Nucleus accumbens (tissue), 56 donors: ENCODE results near the gene RPS14.

Experiments used
- DNase-seq, 56 donors: peaks; one replicate each; lab custom pipeline; 2025; lab: John Stamatoyannopoulos, UW

Gene RPS14

DNA sequence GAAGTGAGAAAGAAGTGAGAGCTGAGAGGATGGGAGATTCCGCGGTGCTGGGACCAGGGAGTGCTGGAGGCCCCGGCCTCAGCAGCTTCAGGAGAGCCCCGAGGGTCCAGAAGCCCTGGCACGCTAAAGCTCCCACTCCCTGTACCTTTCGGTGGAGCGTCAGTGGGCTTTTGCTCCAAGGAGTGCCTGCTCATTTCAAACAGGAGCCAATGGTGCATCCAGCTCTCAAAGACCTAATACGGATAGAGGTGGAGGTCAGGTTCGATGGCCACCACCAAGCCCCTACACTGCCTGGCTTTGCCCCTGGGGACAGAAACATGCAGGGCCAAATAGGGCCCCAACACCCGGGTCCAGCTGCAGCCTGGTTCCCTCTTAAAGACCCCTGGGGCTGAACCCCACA is 45.0 kb downstream of the RPS14 start:
- no peak for DNase-seq

DNA sequence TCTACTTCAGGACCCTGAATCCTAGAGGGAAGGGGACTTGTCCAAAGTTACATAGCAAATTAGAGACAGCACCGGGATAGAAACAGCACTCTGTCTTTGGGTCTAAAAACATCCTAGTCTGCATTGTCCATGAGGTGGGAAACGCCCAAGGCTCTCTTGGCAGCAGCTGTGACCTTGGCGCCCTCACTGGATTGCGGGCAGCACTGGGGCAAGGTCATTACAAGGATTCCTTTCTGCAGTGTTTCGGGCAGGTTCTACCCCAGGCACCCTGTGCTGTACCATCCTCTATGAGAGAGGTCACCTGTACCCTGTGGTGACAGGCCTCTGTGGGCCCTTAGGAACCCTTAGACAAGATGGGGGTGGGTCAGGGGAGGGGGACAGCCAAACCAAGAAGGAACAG is 45.4 kb downstream of the RPS14 start:
- no peak for DNase-seq

GRCh38 chr5:150402901-150403342 is 46.6 kb downstream of the RPS14 start:
- no peak for DNase-seq

- no peak for DNase-seq
Measured at GRCh38 chr5:150402229-150402773, 47.2 kb downstream of the RPS14 start.

DNA sequence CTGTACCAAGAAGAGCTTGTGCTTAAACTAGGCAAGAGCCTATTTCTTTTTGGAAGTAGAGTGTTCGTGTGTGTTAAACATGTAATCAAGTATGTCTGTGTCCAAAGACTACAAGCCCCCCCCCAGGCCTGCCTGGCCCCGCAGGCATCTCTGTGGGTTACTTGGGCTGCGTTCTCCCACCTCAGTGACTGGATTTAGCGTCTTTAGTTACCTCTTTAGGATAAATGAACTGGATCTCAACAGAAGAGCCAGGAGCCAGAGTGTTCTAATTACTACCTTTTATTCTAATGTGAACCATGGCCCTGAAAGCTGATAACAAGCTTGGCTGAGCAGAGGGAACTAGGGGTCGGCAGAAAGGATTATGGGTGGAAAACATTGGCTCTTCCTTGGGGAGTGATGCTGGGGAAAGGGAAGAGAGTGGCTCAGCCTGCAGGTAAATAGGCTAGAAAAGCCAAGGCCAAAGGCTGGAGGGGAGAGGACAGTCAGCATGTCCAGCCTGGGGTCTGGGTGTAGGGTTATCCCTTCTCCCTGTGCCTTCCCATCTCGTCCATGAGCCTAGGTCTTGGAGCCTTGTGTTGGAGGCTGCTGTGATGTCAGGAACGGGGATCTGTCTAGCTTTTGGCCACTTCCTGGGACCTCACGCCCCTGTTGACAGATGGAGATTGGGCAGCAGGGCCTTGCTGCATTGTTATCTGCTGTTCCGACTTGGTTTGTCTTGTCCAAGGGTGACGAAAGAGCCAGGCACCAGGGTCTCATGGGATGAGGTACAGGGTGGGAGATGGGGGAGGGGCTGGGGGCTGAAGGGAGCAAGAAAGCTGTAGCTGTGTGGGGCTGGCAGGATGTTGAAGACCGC is 47.9 kb downstream of the RPS14 start:
- no peak for DNase-seq

DNA sequence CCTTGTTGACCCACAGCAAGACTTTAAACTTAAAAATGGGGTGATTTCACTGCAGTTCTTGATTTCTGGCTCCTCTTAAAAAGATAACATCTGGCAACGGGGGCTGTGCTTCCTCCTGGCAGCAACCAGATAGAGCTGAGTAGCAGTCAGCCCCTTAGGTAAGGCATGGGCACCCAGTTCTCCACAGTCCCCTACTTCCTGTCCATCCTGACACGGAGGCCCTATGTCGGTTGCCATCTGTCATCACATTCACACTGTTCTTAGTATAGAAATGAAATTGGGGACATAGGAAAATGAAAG is 48.5 kb downstream of the RPS14 start:
- DNase-seq, result no peak

DNA sequence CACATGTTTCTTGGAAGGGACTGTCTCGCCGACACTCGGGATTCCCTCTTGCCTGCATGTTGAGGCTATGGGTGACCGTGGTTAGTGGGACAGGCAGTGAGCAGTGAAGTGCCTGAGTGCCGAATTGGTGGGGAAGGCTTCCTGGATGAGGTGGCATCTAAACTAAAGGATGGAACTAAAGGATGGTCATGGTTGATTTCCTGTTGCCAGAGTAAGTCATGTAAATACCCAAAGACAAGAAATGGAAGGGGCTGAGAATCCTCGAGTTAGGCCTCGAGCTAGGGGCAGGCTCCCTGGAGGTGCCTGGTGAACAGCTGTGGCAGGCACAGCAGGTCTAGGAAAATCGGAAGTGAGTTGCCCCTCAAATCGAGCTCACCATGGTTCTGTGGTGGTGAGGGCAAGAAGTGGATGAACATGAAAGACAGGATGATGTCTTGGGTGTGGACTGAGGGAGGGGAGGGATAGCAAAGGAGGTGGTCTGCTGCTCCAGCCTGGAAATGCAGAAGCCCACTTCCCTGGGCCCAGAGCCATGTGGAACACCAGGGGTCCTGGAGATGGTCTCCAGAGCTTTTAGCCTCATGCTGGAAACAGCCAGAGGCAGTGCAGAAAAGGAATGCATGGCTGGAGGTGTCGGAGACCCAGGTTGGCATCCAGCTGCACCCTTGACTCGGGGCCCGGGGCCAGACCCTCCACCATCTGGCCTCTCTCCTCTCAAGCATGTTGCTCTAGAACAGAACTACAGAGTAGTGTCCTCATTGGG is 49.0 kb downstream of the RPS14 start:
- DNase-seq, result no peak

GRCh38 chr5:150399524-150400211 is 49.9 kb downstream of the RPS14 start:
- DNase-seq, result no peak

- DNase-seq, result no peak
Measured at GRCh38 chr5:150398722-150399523, 50.6 kb downstream of the RPS14 start.

- DNase-seq, result no peak
Measured at GRCh38 chr5:150397782-150398721, 51.5 kb downstream of the RPS14 start.

DNA sequence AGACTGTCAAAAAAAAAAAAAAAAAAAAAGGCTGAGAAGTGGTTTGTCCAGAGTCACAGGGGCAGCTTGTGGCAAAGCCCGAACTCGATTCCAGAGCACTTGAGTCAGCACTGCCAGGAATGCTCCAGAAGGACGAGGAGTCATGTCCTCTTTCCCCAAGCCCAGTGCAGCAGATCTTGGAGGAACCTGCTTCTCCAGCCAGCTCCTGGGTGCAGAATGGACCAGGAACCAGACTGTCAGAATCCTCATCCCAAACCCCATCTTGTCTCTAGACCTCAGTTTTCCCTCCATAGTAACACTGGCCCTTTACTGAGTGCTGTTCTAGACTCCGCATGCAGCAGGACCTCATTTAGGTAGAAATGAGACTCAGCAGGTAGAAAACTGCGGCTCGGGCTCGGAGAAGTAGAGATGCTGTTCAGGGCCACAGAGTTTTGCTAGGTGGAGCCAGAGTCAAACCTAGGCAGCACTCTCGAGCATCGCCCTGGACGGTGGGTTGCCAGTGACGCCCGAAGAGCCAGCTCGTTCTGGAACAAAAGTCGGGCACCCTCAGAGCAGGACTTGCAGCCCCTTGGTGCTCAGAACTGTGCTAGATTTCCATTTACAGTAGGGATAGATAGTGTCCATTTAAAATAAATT is 52.3 kb downstream of the RPS14 start:
- DNase-seq, result peak in 2 of 56 donors; percentile 8 to 15

- no peak for DNase-seq
Measured at GRCh38 chr5:150396267-150396666, 53.3 kb downstream of the RPS14 start.

- no peak for DNase-seq
Measured at GRCh38 chr5:150395688-150395975, 53.9 kb downstream of the RPS14 start.

DNA sequence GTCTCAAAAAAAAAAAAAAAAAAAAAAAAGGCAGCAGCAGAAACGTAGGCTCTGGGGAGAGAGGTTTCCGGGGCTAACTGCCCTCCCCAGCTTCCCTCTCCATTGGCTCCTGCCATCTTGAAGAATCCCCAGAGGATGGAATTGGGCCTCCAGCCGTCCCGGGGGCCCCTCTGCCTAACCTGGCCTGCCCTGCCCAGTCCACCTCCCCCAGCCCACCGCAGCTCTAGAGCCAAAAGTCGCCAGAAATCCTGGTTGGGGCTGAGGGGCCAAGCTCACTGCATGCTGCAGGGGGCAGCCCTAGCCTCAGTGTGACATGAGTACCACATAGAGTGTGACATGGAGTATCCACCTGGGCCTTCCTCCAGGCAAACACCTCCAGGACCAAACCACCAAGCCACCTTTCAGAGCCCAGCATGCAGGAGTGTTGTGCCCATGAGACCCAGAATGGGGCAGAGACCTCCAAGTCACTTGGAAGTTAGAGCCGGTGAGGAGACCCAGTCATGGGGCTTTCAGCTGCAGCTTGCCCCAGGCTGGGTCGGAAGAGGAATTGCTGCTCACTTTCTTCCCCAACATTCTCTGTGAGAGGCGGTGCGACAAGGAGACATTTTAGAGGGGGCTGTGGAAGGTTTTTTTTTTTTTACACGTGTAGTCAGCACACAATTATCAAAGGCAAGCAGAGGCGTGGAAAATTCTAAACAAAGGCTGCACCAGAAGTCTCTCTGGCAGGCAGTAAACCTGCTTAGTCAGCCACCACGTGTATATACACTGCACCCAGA is 54.4 kb downstream of the RPS14 start:
- DNase-seq, result peak in 18 of 56 donors; percentile 13 to 59 (median 28)

DNA sequence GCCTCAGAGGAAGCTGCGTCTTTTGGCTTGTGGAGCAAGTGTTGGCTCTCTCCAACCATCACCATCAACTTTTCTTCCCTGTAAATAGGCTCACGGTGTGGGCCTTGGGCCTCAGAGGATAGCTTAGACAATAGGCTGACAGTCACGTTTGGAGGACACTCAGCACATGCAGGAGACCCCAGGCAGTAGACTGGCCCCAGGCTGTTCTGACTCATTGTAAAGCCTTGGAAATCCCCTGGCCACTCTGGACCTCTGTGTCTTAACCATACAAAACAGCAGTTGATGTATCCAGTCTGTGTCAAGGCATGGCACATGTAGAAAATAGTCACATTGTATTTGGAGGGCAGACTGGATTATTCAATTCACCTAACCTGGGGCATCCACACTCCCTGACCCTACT is 55.4 kb downstream of the RPS14 start:
- no peak for DNase-seq

- no peak for DNase-seq
Measured at GRCh38 chr5:150393096-150393645, 56.4 kb downstream of the RPS14 start.

GRCh38 chr5:150392680-150393079 is 56.9 kb downstream of the RPS14 start:
- DNase-seq, result no peak
